Endothelial cell of umbilical vein (primary cell): ENCODE measurements around the gene SIRT3. TPM values are rescaled to one million over a fixed set of nuclear protein-coding genes. Genes with fewer than 3 reads are reported as not detected.

Source experiments
- BruUV-seq: library from RNA; stranded (reverse); fragments of 400-500 nt; replicated peaks from 2 replicates; lab custom pipeline; 2021; lab: Mats Ljungman, UMichigan
- CTCF ChIA-PET: fragments of 300-600, 350-600 bp; sonication (Branson Sonifier 250); formaldehyde crosslinking; loops from one replicate; lab custom pipeline; 2021; ENCODE audit warnings: antibody characterized with exemption, inconsistent platforms; lab: Charles Lee
- POLR2A ChIA-PET: fragments of 300-600, 350-600 bp; sonication (Branson Sonifier 250); formaldehyde crosslinking; loops from one replicate; lab custom pipeline; 2021; ENCODE audit warnings: antibody characterized with exemption, inconsistent platforms; lab: Charles Lee
- DNase-seq: peaks from one replicate; pipeline ENCODE4 v3.0.0-alpha.2; 2011; ENCODE audit warnings: low read depth, low spot score
- FAIRE-seq: peaks from 2 replicates; lab custom pipeline; 2011; peaks lifted over from hg19 to GRCh38; lab: Jason Lieb, UNC
- H2AFZ ChIP-seq: 2 replicates; pipeline ENCODE4 v1.6.0; 2012; ENCODE audit warnings: low read depth, low read length, control low read depth, inconsistent platforms
- H3K27ac ChIP-seq: 2 replicates; pipeline ENCODE4 v1.5.1; 2011; ENCODE audit warnings: low read depth, mild to moderate bottlenecking, control low read depth, low read length, moderate library complexity; ENCODE audit not compliant: insufficient read depth
- H3K27me3 ChIP-seq, 2 experiments: 2 replicates each; pipeline versions ENCODE4 v1.6.0 to v1.6.1; 2011; ENCODE audit warnings: low read length in 2 of 2, mixed read lengths in 1 of 2; ENCODE audit not compliant: control insufficient read depth in 2 of 2, insufficient read depth in 2 of 2
- H3K36me3 ChIP-seq, 2 experiments: 2 replicates in 1 of 2; 3 replicates in 1 of 2; pipeline ENCODE4 v1.5.1; 2011; ENCODE audit warnings: low read length in 2 of 2, mild to moderate bottlenecking in 1 of 2, moderate library complexity in 1 of 2; ENCODE audit not compliant: control insufficient read depth in 2 of 2, insufficient read depth in 2 of 2; ENCODE audit errors: extremely low read depth in 1 of 2
- H3K4me1 ChIP-seq: 3 replicates; pipeline ENCODE4 v1.5.1; 2011; ENCODE audit warnings: mild to moderate bottlenecking, low read length; ENCODE audit not compliant: control insufficient read depth, insufficient read depth; ENCODE audit errors: extremely low read depth
- H3K4me2 ChIP-seq: 2 replicates; pipeline ENCODE4 v1.6.1; 2011; ENCODE audit warnings: low read length, control low read depth, mixed read lengths; ENCODE audit not compliant: insufficient read depth
- H3K4me3 ChIP-seq, 3 experiments: fragments of 200-600 bp in 1 of 3; sonication (generic), shearing (Covaris generic) in 1 of 3; replicated peaks in 1 of 3; 2 replicates each; pipeline ENCODE4 v1.5.1; 2011 to 2016; ENCODE audit warnings: control low read depth in 3 of 3, low read length in 3 of 3, mild to moderate bottlenecking in 2 of 3, inconsistent platforms in 1 of 3, low read depth in 1 of 3, moderate library complexity in 1 of 3; ENCODE audit not compliant: insufficient read depth in 1 of 3
- H3K79me2 ChIP-seq: 2 replicates; pipeline ENCODE4 v1.6.0; 2012; ENCODE audit warnings: low read length, inconsistent platforms; ENCODE audit not compliant: control insufficient read depth, insufficient read depth
- H3K9ac ChIP-seq: replicated peaks from 2 replicates; pipeline ENCODE3; 2011; ENCODE audit warnings: low read length, control low read depth; ENCODE audit not compliant: insufficient read depth; ENCODE audit errors: extremely low read depth
- H3K9me1 ChIP-seq: replicated peaks from 3 replicates; pipeline ENCODE4 v1.6.0; 2011; ENCODE audit warnings: mild to moderate bottlenecking, low read length; ENCODE audit not compliant: control insufficient read depth, insufficient read depth; ENCODE audit errors: extremely low read depth
- H3K9me3 ChIP-seq: replicated peaks from 2 replicates; pipeline ENCODE4 v1.5.1; 2012; ENCODE audit warnings: low read length, inconsistent platforms; ENCODE audit not compliant: control insufficient read depth, insufficient read depth
- H4K20me1 ChIP-seq: replicated peaks from 2 replicates; pipeline ENCODE3; 2011; ENCODE audit warnings: mild to moderate bottlenecking, low read length; ENCODE audit not compliant: control insufficient read depth, insufficient read depth; ENCODE audit errors: extremely low read depth
- CTCF ChIP-seq, 2 donors: IDR thresholded peaks; 1 replicate in 1 of 2; 2 replicates in 1 of 2; pipeline ENCODE4 v1.5.1; 2011; ENCODE audit warnings: low read length in 2 of 2, mild to moderate bottlenecking in 2 of 2, moderate library complexity in 2 of 2, control low read depth in 1 of 2, inconsistent platforms in 1 of 2, low read depth in 1 of 2; ENCODE audit not compliant: insufficient read depth in 1 of 2; ENCODE audit errors: extremely low read depth in 1 of 2
- EZH2 ChIP-seq: IDR thresholded peaks from 2 replicates; pipeline ENCODE4 v1.6.1; 2012; ENCODE audit warnings: borderline replicate concordance, low read depth, mild to moderate bottlenecking, moderate library complexity, low read length, inconsistent platforms; ENCODE audit not compliant: severe bottlenecking
- FOS ChIP-seq: IDR thresholded peaks from 2 replicates; pipeline ENCODE4 v1.6.1; 2011; ENCODE audit warnings: mild to moderate bottlenecking, low read length, moderate library complexity, borderline replicate concordance; ENCODE audit not compliant: insufficient read depth
- GATA2 ChIP-seq: IDR thresholded peaks from 2 replicates; pipeline ENCODE4 v1.7.0; 2011; ENCODE audit warnings: low read depth, mild to moderate bottlenecking, moderate library complexity, mixed read lengths, low read length; ENCODE audit not compliant: insufficient read length, insufficient read depth
- JUN ChIP-seq: IDR thresholded peaks from 2 replicates; pipeline ENCODE4 v1.6.1; 2011; ENCODE audit warnings: borderline replicate concordance, low read depth; ENCODE audit not compliant: insufficient read length, insufficient read depth
- MAX ChIP-seq: IDR thresholded peaks from 2 replicates; pipeline ENCODE4 v1.6.1; 2011; ENCODE audit not compliant: insufficient read depth, insufficient read length
- MYC ChIP-seq: IDR thresholded peaks from one replicate; pipeline ENCODE4 v1.6.1; 2011; ENCODE audit warnings: mild to moderate bottlenecking, low read depth, low read length
- POLR2A ChIP-seq: IDR thresholded peaks from 2 replicates; pipeline ENCODE4 v1.6.1; 2012; ENCODE audit warnings: low read depth, mild to moderate bottlenecking, control low read depth, low read length
- POLR2AphosphoS5 ChIP-seq: IDR thresholded peaks from 2 replicates; pipeline ENCODE4 v1.6.1; 2012; ENCODE audit warnings: low read depth, mild to moderate bottlenecking, control low read depth, low read length, moderate library complexity; ENCODE audit not compliant: insufficient read depth
- dilution Hi-C: fragments of 300-500 bp; cut with MboI; formaldehyde crosslinking; loops from one replicate; pipeline ENCODE4 v1.15.0; 2019; ENCODE audit warnings: low sequenced_read_pairs; ENCODE audit not compliant: extremely low pct_ligation_motif_present
- intact Hi-C: fragments of 100-400 bp; cut with micrococcal nuclease; formaldehyde crosslinking; loops from one replicate; pipeline ENCODE4 v1.10.0; 2022
- polyA plus RNA-seq, 4 experiments: library from polyadenylated mRNA; depleted of rRNA in 3 of 4; stranded (reverse) in 3 of 4; unstranded in 1 of 4; fragments of >200 nt; gene quantifications; 2 replicates each; pipeline versions ENCODE4 v1.2.1 to v1.2.3, GENCODE V29; 2011 to 2012; ENCODE audit warnings: missing spikeins in 1 of 4
- total RNA-seq: library from RNA; stranded (reverse); gene quantifications from 2 replicates; pipeline ENCODE4 v1.2.3, GENCODE V29; 2021

SIRT3 gene
- total and polyA plus RNA-seq, 2 donors (not counting 3 experiments of a cell fraction or from before 2014, with no cell fraction given) = 12.0 to 18.3 TPM

- DNase-seq = no peak
- H3K4me1 ChIP-seq = peaks cover 16% of the 10 kb centered on the region
- TF ChIP-seq EZH2 (no peak), FOS (no peak), JUN (no peak), CTCF (IDR thresholded peaks at IDR 0.05; ENCODE audit: extremely low read depth in 1 of 2, insufficient read depth in 1 of 2, low read depth in 1 of 2, low read length in 2 of 2) (no peak), MYC (no peak), POLR2AphosphoS5 (no peak), POLR2A (no peak), GATA2 (no peak), MAX (no peak)
- no peak for FAIRE-seq
- H3K27ac ChIP-seq = no peak overlapping the region
- H3K9ac ChIP-seq = no peak overlapping the region
- H3K4me3 ChIP-seq = no peak overlapping the region
- H3K27me3 ChIP-seq = no peaks in the 10 kb centered on the region
- dilution Hi-C loops (no loop called here), intact Hi-C loops (no loop called here)
- H3K9me3 ChIP-seq = no peaks in the 10 kb centered on the region
- H3K79me2 ChIP-seq = peaks cover 30% of the 10 kb centered on the region
- ChIA-PET CTCF (no interaction called here), POLR2A (no interaction called here)
- H4K20me1 ChIP-seq = no peaks in the 10 kb centered on the region
- H3K9me1 ChIP-seq = no peaks in the 10 kb centered on the region
- peaks cover 31 to 43% of the 10 kb centered on the region in 2 experiments for H3K36me3 ChIP-seq
- no peak overlapping the region for H3K4me2 ChIP-seq
- BruUV-seq = no TSS peak
- no peak overlapping the region for H2AFZ ChIP-seq
Measured at GRCh38 chr11:212150-213100, 23.7 kb downstream of the SIRT3 start.
